Nephron progenitor cell (in vitro differentiated cells): ENCODE results near the gene SLC1A1.

ENCODE experiments used
- DNase-seq: peaks from one replicate; pipeline ENCODE4 v3.0.0; 2021
- H3K27ac Mint-ChIP-seq: 2 replicates; pipeline ENCODE4 v1.8.0; 2021; ENCODE audit warnings: mild to moderate bottlenecking, moderate library complexity, mixed read lengths
- H3K27me3 Mint-ChIP-seq: 2 replicates; pipeline ENCODE4 v1.8.0; 2021; ENCODE audit warnings: mild to moderate bottlenecking, low read depth, mixed read lengths; ENCODE audit not compliant: poor library complexity
- H3K36me3 Mint-ChIP-seq: 2 replicates; pipeline ENCODE4 v1.8.0; 2021; ENCODE audit warnings: low read depth, mixed read lengths
- H3K4me1 Mint-ChIP-seq: 2 replicates; pipeline ENCODE4 v1.8.0; 2021; ENCODE audit warnings: mixed read lengths
- H3K4me3 Mint-ChIP-seq: 2 replicates; pipeline ENCODE4 v1.8.0; 2021; ENCODE audit warnings: mild to moderate bottlenecking, moderate library complexity, mixed read lengths
- H3K9me3 Mint-ChIP-seq: 2 replicates; pipeline ENCODE4 v1.8.0; 2021; ENCODE audit warnings: mild to moderate bottlenecking, moderate library complexity, mixed read lengths
- CTCF ChIP-seq: fragments of 200-600 bp; sonication (generic); IDR thresholded peaks from 2 replicates; pipeline ENCODE4 v1.5.0; 2021; ENCODE audit warnings: antibody characterized with exemption

SLC1A1 gene

GRCh38 chr9:4509590-4509984 is 19.3 kb downstream of the SLC1A1 start:
- H3K4me3 Mint-ChIP-seq, result no peak overlapping the region
- H3K9me3 Mint-ChIP-seq, result peaks cover 5% of the 10 kb centered on the region
- H3K27me3 Mint-ChIP-seq, result peaks cover 3% of the 10 kb centered on the region
- peaks cover 22% of the 10 kb centered on the region for H3K4me1 Mint-ChIP-seq
- no peak for TF ChIP-seq CTCF
- no peaks in the 10 kb centered on the region for H3K36me3 Mint-ChIP-seq
- H3K27ac Mint-ChIP-seq, result no peak overlapping the region
- DNase-seq, result no peak

- TF ChIP-seq CTCF, result no peak
- no peak for DNase-seq
- H3K4me3 Mint-ChIP-seq, result no peak overlapping the region
Measured at GRCh38 chr9:4510546-4511322, 20.5 kb downstream of the SLC1A1 start.

GRCh38 chr9:4514252-4515128 is 24.2 kb downstream of the SLC1A1 start:
- H3K9me3 Mint-ChIP-seq, result peaks cover 5% of the 10 kb centered on the region
- H3K27me3 Mint-ChIP-seq, result peaks cover 8% of the 10 kb centered on the region
- H3K4me3 Mint-ChIP-seq, result no peak overlapping the region
- H3K4me1 Mint-ChIP-seq, result peaks cover 6% of the 10 kb centered on the region
- no peaks in the 10 kb centered on the region for H3K36me3 Mint-ChIP-seq
- H3K27ac Mint-ChIP-seq, result peak overlapping the region; percentile 52
- DNase-seq, result no peak
- TF ChIP-seq CTCF, result no peak

More at GRCh38 chr9:4510546-4511322, 20.5 kb downstream of the SLC1A1 start:
- Mint-ChIP-seq H3K27ac (no peak overlapping the region), H3K36me3 (no peaks in the 10 kb centered on the region), H3K27me3 (peaks cover 3% of the 10 kb centered on the region), H3K9me3 (peaks cover 5% of the 10 kb centered on the region), H3K4me1 (peaks cover 22% of the 10 kb centered on the region)

- no peak for DNase-seq
- peaks cover 5% of the 10 kb centered on the region for H3K27me3 Mint-ChIP-seq
- no peak overlapping the region for H3K4me3 Mint-ChIP-seq
- no peaks in the 10 kb centered on the region for H3K36me3 Mint-ChIP-seq
- peaks cover 6% of the 10 kb centered on the region for H3K4me1 Mint-ChIP-seq
- peaks cover 5% of the 10 kb centered on the region for H3K9me3 Mint-ChIP-seq
- H3K27ac Mint-ChIP-seq, result no peak overlapping the region
- no peak for TF ChIP-seq CTCF
Measured at GRCh38 chr9:4515958-4516375, 25.7 kb downstream of the SLC1A1 start.

- Mint-ChIP-seq H3K27ac (no peak overlapping the region), H3K4me3 (no peak overlapping the region), H3K4me1 (peaks cover 6% of the 10 kb centered on the region), H3K9me3 (no peaks in the 10 kb centered on the region), H3K36me3 (no peaks in the 10 kb centered on the region), H3K27me3 (peaks cover 8% of the 10 kb centered on the region)
- DNase-seq, result no peak
- no peak for TF ChIP-seq CTCF
Measured at GRCh38 chr9:4517274-4517673, 27.0 kb downstream of the SLC1A1 start.
